OCI-LY7 (cell line): Measurements from ENCODE around the gene CLEC2L.

Experiments
- EZH2phosphoT487 ChIP-seq: fragments of 200-600 bp; sonication (generic); IDR thresholded peaks from 2 replicates; pipeline ENCODE4 v1.6.1; 2018; ENCODE audit warnings: low read depth, borderline replicate concordance, mild to moderate bottlenecking, mixed run types, antibody characterized with exemption, low read length, moderate library complexity, mixed read lengths
- TF ChIP-seq, protein P1 (sequence below): fragments of 200-600 bp; sonication (generic); conservative IDR thresholded peaks from 2 replicates; pipeline ENCODE4 v1.5.1; 2014; ENCODE audit warnings: mild to moderate bottlenecking, antibody characterized with exemption, low read length, moderate library complexity, mixed read lengths

DNA sequence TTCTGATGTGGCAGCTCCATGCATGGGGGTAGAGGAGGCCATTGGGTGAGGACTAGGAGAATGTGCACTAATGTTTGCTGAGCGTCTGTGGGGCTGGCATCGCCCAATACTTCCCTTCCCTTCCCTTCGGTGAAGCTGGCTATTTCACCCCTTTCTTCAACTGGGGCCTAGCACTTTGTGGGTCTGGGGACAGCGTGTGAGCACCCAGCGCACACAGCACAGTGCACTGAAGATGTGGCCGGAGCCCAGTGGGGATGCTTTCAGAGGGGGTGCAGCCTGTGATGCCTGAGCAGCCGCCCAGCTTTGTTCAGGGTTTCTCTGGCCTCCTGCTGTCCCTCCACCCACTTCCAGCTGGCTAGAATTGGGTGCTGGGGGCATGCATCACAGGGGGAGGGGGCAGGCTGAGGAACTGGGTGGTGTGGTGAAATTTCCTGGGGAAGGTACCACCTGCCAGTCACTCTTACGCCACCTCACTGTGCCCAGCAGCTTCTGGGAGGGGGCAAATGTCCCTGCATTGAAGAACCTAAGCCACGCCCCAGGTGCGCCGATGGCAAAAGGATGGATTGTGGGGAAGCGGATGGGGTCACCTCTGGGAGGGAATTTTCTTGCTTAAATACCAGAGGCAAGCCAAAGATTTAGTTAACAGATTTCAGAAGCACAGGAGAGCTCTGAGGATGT is 45.5 kb downstream of the CLEC2L start:
- TF ChIP-seq, protein P1, sequence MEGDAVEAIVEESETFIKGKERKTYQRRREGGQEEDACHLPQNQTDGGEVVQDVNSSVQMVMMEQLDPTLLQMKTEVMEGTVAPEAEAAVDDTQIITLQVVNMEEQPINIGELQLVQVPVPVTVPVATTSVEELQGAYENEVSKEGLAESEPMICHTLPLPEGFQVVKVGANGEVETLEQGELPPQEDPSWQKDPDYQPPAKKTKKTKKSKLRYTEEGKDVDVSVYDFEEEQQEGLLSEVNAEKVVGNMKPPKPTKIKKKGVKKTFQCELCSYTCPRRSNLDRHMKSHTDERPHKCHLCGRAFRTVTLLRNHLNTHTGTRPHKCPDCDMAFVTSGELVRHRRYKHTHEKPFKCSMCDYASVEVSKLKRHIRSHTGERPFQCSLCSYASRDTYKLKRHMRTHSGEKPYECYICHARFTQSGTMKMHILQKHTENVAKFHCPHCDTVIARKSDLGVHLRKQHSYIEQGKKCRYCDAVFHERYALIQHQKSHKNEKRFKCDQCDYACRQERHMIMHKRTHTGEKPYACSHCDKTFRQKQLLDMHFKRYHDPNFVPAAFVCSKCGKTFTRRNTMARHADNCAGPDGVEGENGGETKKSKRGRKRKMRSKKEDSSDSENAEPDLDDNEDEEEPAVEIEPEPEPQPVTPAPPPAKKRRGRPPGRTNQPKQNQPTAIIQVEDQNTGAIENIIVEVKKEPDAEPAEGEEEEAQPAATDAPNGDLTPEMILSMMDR: no peak
- TF ChIP-seq EZH2phosphoT487: no peak
